A549 (cell line): ENCODE measurements around the gene SLC40A1. TPM values are rescaled to one million over a fixed set of nuclear protein-coding genes. Genes with fewer than 3 reads are reported as not detected.

Experiments
- ATAC-seq, 2 experiments: fragments of 200-7000 bp in 1 of 2; fragments of >200 bp in 1 of 2; cut with Nextera tagmentation in 1 of 2; cut with Tn5 transposase in 1 of 2; 3 replicates each; pipeline versions ENCODE4 v1.8.0 to v1.9.1; 2018 to 2020; ENCODE audit warnings: mild to moderate bottlenecking in 1 of 2, moderate library complexity in 1 of 2
- CTCF ChIA-PET: fragments of 300-600 bp; sonication (Branson Sonifier 250); formaldehyde crosslinking; extraction: SDS; loops from one replicate; lab custom pipeline; 2021; ENCODE audit warnings: antibody characterized with exemption, inconsistent platforms; lab: Yijun Ruan, JAX
- POLR2A ChIA-PET: fragments of 350-600 bp; formaldehyde crosslinking; extraction: SDS; loops from one replicate; lab custom pipeline; 2021; ENCODE audit warnings: antibody characterized with exemption, inconsistent platforms; lab: Yijun Ruan, JAX
- DNase-seq, 2 experiments: peaks; one replicate each; pipeline versions ENCODE4 v3.0.0 to v3.0.0-alpha.2; 2011 to 2016; ENCODE audit warnings: low read depth in 1 of 2, low spot score in 1 of 2
- FAIRE-seq: peaks from 2 replicates; lab custom pipeline; 2011; peaks lifted over from hg19 to GRCh38; lab: Jason Lieb, UNC
- H3K27ac ChIP-seq, 2 experiments: fragments of >200 bp; sonication (Bioruptor Twin); formaldehyde crosslinking; 3 replicates each; pipeline ENCODE4 v1.5.1; 2016 to 2017
- H3K4me1 ChIP-seq: fragments of >200 bp; sonication (Bioruptor Twin); formaldehyde crosslinking; 3 replicates; pipeline ENCODE4 v1.6.1; 2016
- H3K4me2 ChIP-seq: fragments of >200 bp; sonication (Bioruptor Twin); formaldehyde crosslinking; 3 replicates; pipeline ENCODE4 v1.6.1; 2016
- H3K4me3 ChIP-seq: fragments of >200 bp; sonication (Bioruptor Twin); formaldehyde crosslinking; 3 replicates; pipeline ENCODE4 v1.5.1; 2016
- H3K9me3 ChIP-seq: fragments of >200 bp; sonication (Bioruptor Twin); formaldehyde crosslinking; 3 replicates; pipeline ENCODE4 v1.6.1; 2016
- CBX2 ChIP-seq: fragments of 200-600 bp; sonication (generic); IDR thresholded peaks from 2 replicates; pipeline ENCODE4 v1.6.1; 2016; ENCODE audit warnings: low read depth, mild to moderate bottlenecking, borderline replicate concordance
- CBX8 ChIP-seq: fragments of 200-600 bp; sonication (generic); IDR thresholded peaks from 2 replicates; pipeline ENCODE4 v1.6.1; 2016
- CEBPB ChIP-seq, 2 experiments: fragments of >200 bp in 1 of 2; sonication (Bioruptor Twin) in 1 of 2; formaldehyde crosslinking in 1 of 2; IDR thresholded peaks; 2 replicates each; pipeline ENCODE4 v1.6.1; 2012 to 2016
- EHF ChIP-seq: fragments of 250-450 bp; sonication (Bioruptor Pico); IDR thresholded peaks from 2 replicates; pipeline ENCODE4 v1.5.0; 2020; ENCODE audit warnings: mild to moderate bottlenecking
- ELK1 ChIP-seq: fragments of 150-350 bp; IDR thresholded peaks from 2 replicates; pipeline ENCODE4 v1.6.1; 2014; ENCODE audit warnings: low read depth, mild to moderate bottlenecking, low read length
- EP300 ChIP-seq, 2 experiments: fragments of >200 bp; sonication (Bioruptor Twin); formaldehyde crosslinking; IDR thresholded peaks; 2 replicates in 1 of 2; 3 replicates in 1 of 2; pipeline ENCODE4 v1.6.1; 2016 to 2017
- ESRRA ChIP-seq: fragments of 150-350 bp; IDR thresholded peaks from 2 replicates; pipeline ENCODE4 v1.6.1; 2014; ENCODE audit warnings: mild to moderate bottlenecking, low read length, borderline replicate concordance
- FOSB ChIP-seq: fragments of 250-450 bp; sonication (Bioruptor Pico); IDR thresholded peaks from 2 replicates; pipeline ENCODE4 v1.5.0; 2020; ENCODE audit warnings: mild to moderate bottlenecking, moderate library complexity
- FOSL2 ChIP-seq, 2 experiments: fragments of 450-650 bp in 1 of 2; fragments of >200 bp in 1 of 2; sonication (Bioruptor Twin) in 1 of 2; formaldehyde crosslinking; IDR thresholded peaks; 2 replicates each; pipeline versions ENCODE4 v1.5.0 to v1.6.1; 2016 to 2020; ENCODE audit warnings: mild to moderate bottlenecking in 1 of 2, moderate library complexity in 1 of 2
- FOXS1 ChIP-seq: fragments of 250-450 bp; sonication (Bioruptor Pico); IDR thresholded peaks from 2 replicates; pipeline ENCODE4 v1.5.0; 2020; ENCODE audit warnings: mild to moderate bottlenecking, moderate library complexity
- GATA3 ChIP-seq: IDR thresholded peaks from 2 replicates; pipeline ENCODE4 v1.6.1; 2012; ENCODE audit warnings: borderline replicate concordance
- HES2 ChIP-seq: fragments of >200 bp; sonication (Bioruptor Twin); formaldehyde crosslinking; IDR thresholded peaks from 2 replicates; pipeline ENCODE4 v1.6.1; 2016
- HEYL ChIP-seq: fragments of 250-450 bp; sonication (Bioruptor Pico); IDR thresholded peaks from 2 replicates; pipeline ENCODE4 v1.8.0; 2021; ENCODE audit warnings: mild to moderate bottlenecking, moderate library complexity
- HOXA7 ChIP-seq: fragments of 250-450 bp; sonication (Bioruptor Pico); IDR thresholded peaks from 2 replicates; pipeline ENCODE4 v1.5.0; 2020; ENCODE audit warnings: mild to moderate bottlenecking, moderate library complexity
- HOXB13 ChIP-seq: fragments of 250-450 bp; sonication (Bioruptor Pico); IDR thresholded peaks from 2 replicates; pipeline ENCODE4 v1.5.0; 2020; ENCODE audit warnings: low read depth, mild to moderate bottlenecking, moderate library complexity
- HOXB5 ChIP-seq: fragments of 250-450 bp; sonication (Bioruptor Pico); IDR thresholded peaks from 2 replicates; pipeline ENCODE4 v1.5.0; 2020; ENCODE audit warnings: mild to moderate bottlenecking, moderate library complexity
- JUNB ChIP-seq: fragments of >200 bp; sonication (Bioruptor Twin); formaldehyde crosslinking; IDR thresholded peaks from 2 replicates; pipeline ENCODE4 v1.6.1; 2016
- KDM5A ChIP-seq: fragments of 200-600 bp; sonication (generic); IDR thresholded peaks from 2 replicates; pipeline ENCODE4 v1.6.1; 2016; ENCODE audit warnings: antibody characterized with exemption, mild to moderate bottlenecking
- MAFK ChIP-seq: fragments of 450-650 bp; IDR thresholded peaks from 2 replicates; pipeline ENCODE4 v1.6.1; 2014; ENCODE audit not compliant: partially characterized antibody
- MAX ChIP-seq: IDR thresholded peaks from 2 replicates; pipeline ENCODE4 v1.6.1; 2012
- MYC ChIP-seq: IDR thresholded peaks from 2 replicates; pipeline ENCODE4 v1.6.1; 2012; ENCODE audit warnings: mild to moderate bottlenecking, inconsistent platforms, low read length, improper control_type of control experiment, borderline replicate concordance
- NFE2L2 ChIP-seq: fragments of 150-350 bp; conservative IDR thresholded peaks from 2 replicates; pipeline ENCODE4 v1.6.1; 2014; ENCODE audit warnings: low read length
- NPAS2 ChIP-seq: fragments of 250-450 bp; sonication (Bioruptor Pico); IDR thresholded peaks from 2 replicates; pipeline ENCODE4 v1.8.0; 2022; ENCODE audit warnings: mild to moderate bottlenecking, moderate library complexity, borderline replicate concordance
- PHF8 ChIP-seq: fragments of 200-600 bp; sonication (generic); IDR thresholded peaks from 2 replicates; pipeline ENCODE4 v1.6.1; 2016; ENCODE audit warnings: low read depth, mild to moderate bottlenecking, antibody characterized with exemption, moderate library complexity, borderline replicate concordance
- POLR2A ChIP-seq: IDR thresholded peaks from 2 replicates; pipeline ENCODE4 v1.6.1; 2012; ENCODE audit warnings: mild to moderate bottlenecking, low read length
- POLR2AphosphoS2 ChIP-seq: conservative IDR thresholded peaks from 2 replicates; pipeline ENCODE4 v1.6.1; 2012; ENCODE audit warnings: low read length, improper control_type of control experiment, inconsistent platforms
- RAD21 ChIP-seq, 2 experiments: fragments of >200 bp in 1 of 2; sonication (Bioruptor Twin) in 1 of 2; formaldehyde crosslinking in 1 of 2; IDR thresholded peaks in 1 of 2; conservative IDR thresholded peaks in 1 of 2; 2 replicates in 1 of 2; 3 replicates in 1 of 2; pipeline ENCODE4 v1.6.1; 2012 to 2018; ENCODE audit warnings: inconsistent platforms in 1 of 2
- RCOR1 ChIP-seq: fragments of 150-350 bp; IDR thresholded peaks from 2 replicates; pipeline ENCODE4 v1.6.1; 2014; ENCODE audit warnings: antibody characterized with exemption, low read length, low read depth
- SREBF2 ChIP-seq: fragments of 450-650 bp; IDR thresholded peaks from 2 replicates; pipeline ENCODE4 v1.6.1; 2014; ENCODE audit warnings: mild to moderate bottlenecking, moderate library complexity
- TP53 ChIP-seq: fragments of 250-450 bp; sonication (Bioruptor Pico); IDR thresholded peaks from 2 replicates; pipeline ENCODE4 v1.5.0; 2021; ENCODE audit warnings: mild to moderate bottlenecking, moderate library complexity
- USF2 ChIP-seq: fragments of 450-650 bp; IDR thresholded peaks from 2 replicates; pipeline ENCODE4 v1.6.1; 2014; ENCODE audit warnings: antibody characterized with exemption
- ZC3H11A ChIP-seq: fragments of 450-650 bp; IDR thresholded peaks from 2 replicates; pipeline ENCODE4 v1.6.1; 2014; ENCODE audit warnings: antibody characterized with exemption, mild to moderate bottlenecking
- ZFP36 ChIP-seq: fragments of 450-650 bp; IDR thresholded peaks from 2 replicates; pipeline ENCODE4 v1.6.1; 2014; ENCODE audit warnings: borderline replicate concordance; ENCODE audit not compliant: partially characterized antibody
- ZNF302 ChIP-seq: fragments of 250-450 bp; sonication (Bioruptor Pico); IDR thresholded peaks from 2 replicates; pipeline ENCODE4 v1.9.0; 2021; ENCODE audit warnings: inconsistent platforms, mild to moderate bottlenecking, moderate library complexity
- WGBS: methylation state at CpG from one replicate; pipeline ENCODE4 v1.1.6; 2017; ENCODE audit errors: missing lambda C conversion rate; 5-methylcytosine and 5-hydroxymethylcytosine counted together
- polyA plus RNA-seq, 4 experiments: library from polyadenylated mRNA; depleted of rRNA in 3 of 4; stranded (reverse); fragments of >200 nt; fragmentation: RNase III in 1 of 4; extraction: RNeasy Plus Mini Kit Qiagen cat#74134 plus additional on column Dnase treatment in 1 of 4; gene quantifications; 2 replicates in 3 of 4; 3 replicates in 1 of 4; pipeline ENCODE4 v1.2.3, GENCODE V29; 2011 to 2017

Gene SLC40A1
- polyA plus RNA-seq, 2 of the 4 experiments (the other 2 are of a cell fraction), result 8.2 to 12.3 TPM

GRCh38 chr2:189536830-189537229 lies 43.8 kb downstream of the SLC40A1 start:
- Histone ChIP-seq H3K4me1 (peaks cover 24% of the 10 kb centered on the region), H3K4me3 (no peak overlapping the region), H3K27ac (no peak overlapping the region), H3K9me3 (peaks cover 4% of the 10 kb centered on the region; the same call in 2 of the 3 replicates), H3K4me2 (no peak overlapping the region)
- DNase-seq, result no peak
- POLR2A ChIA-PET, result interaction anchor here (1.0 kb wide), 1 partner anchor 44 kb away, joined by 3 read pairs; the partner anchor contains the start of gene SLC40A1
- CTCF ChIA-PET, result interaction anchor here (1.3 to 1.6 kb wide), 2 partner anchors 29 to 124 kb away, joined by 3 to 5 read pairs; no protein-coding TSS in a partner anchor
- WGBS, result 86% methylated on average over 3 of the region's 3 CpGs
- FAIRE-seq, result no peak
- no peak for ATAC-seq
- TF ChIP-seq ZFP36 (no peak), MAX (no peak), ESRRA (no peak)

GRCh38 chr2:189534854-189535832 lies 45.4 kb downstream of the SLC40A1 start:
- Histone ChIP-seq H3K27ac (peak overlapping the region; percentile 82 to 85), H3K4me1 (peaks cover 24% of the 10 kb centered on the region), H3K4me3 (0 out of 3 replicates have a peak overlapping the region, but pooled peaks have one; percentile 8), H3K4me2 (peak overlapping the region; percentile 59), H3K9me3 (peaks cover 4% of the 10 kb centered on the region; the same call in 2 of the 3 replicates)
- peak; percentile 84 to 93 for ATAC-seq
- ChIA-PET POLR2A (interaction anchor here (1.2 kb wide), 1 partner anchor 45 kb away, joined by 3 read pairs; the partner anchor contains the start of gene SLC40A1), CTCF (interaction anchor here (0.6 to 1.9 kb wide), 3 partner anchors 9 to 38 kb away, joined by 3 to 5 read pairs (median 3); no protein-coding TSS in a partner anchor)
- 17% methylated on average over 1 of the region's 1 CpG for WGBS
- no peak for FAIRE-seq
- peak; percentile 33 to 71 for DNase-seq
- TF ChIP-seq ZC3H11A, result no peak
- 0 out of 2 replicates have a peak, but pooled peaks have one; percentile 25 for TF ChIP-seq HOXB13 (CRISPR knock-in tag)
- TF ChIP-seq POLR2AphosphoS2, result no peak
- peak; percentile 29; the same call in 1 of the 2 replicates for TF ChIP-seq EHF
- no peak for TF ChIP-seq FOXS1 (CRISPR knock-in tag)
- TF ChIP-seq USF2, result no peak
- TF ChIP-seq MYC, result no peak
- TF ChIP-seq HES2, result no peak
- TF ChIP-seq CBX8, result no peak
- no peak for TF ChIP-seq PHF8
- no peak for TF ChIP-seq HOXA7 (CRISPR knock-in tag)
- no peak for TF ChIP-seq GATA3
- TF ChIP-seq RAD21 (conservative IDR thresholded peaks at IDR 0.05 in 1 of 2, IDR thresholded peaks at IDR 0.05 in 1 of 2), result no peak
- 0 out of 2 replicates have a peak, but pooled peaks have one; percentile 26 for TF ChIP-seq ZNF302
- TF ChIP-seq SREBF2, result no peak
- TF ChIP-seq MAFK, result peak; percentile 98
- TF ChIP-seq ZFP36, result no peak
- TF ChIP-seq HEYL (CRISPR knock-in tag), result 0 out of 2 replicates have a peak, but pooled peaks have one; percentile 63
- TF ChIP-seq CEBPB (IDR thresholded peaks at IDR 0.05), result peak in 1 of 2 experiments; percentile 71; a peak in 2 of 4 replicates
- no peak for TF ChIP-seq TP53 (CRISPR knock-in tag)
- no peak for TF ChIP-seq EP300 (IDR thresholded peaks at IDR 0.05)
- no peak for TF ChIP-seq POLR2A
- TF ChIP-seq NPAS2 (CRISPR knock-in tag), result peak; percentile 24; the same call in 1 of the 2 replicates
- no peak for TF ChIP-seq JUNB
- no peak for TF ChIP-seq CBX2
- no peak for TF ChIP-seq KDM5A
- TF ChIP-seq HOXB5, result peak; percentile 69; the same call in 1 of the 2 replicates
- peak; percentile 93 for TF ChIP-seq NFE2L2
- TF ChIP-seq ELK1, result no peak
- TF ChIP-seq FOSL2 (IDR thresholded peaks at IDR 0.05), result no peak
- TF ChIP-seq FOSL2 (CRISPR knock-in tag; IDR thresholded peaks at IDR 0.05), result peak; percentile 79
- TF ChIP-seq FOSB (CRISPR knock-in tag), result no peak
- TF ChIP-seq RCOR1, result no peak
